Suprapubic skin (tissue), 4 donors: ENCODE data around the gene ACADS. TPM values are rescaled to one million over a fixed set of nuclear protein-coding genes. Genes with fewer than 3 reads are reported as not detected.

Experiments
- DNase-seq, 2 donors: peaks; one replicate each; pipeline ENCODE4 v3.0.0-alpha.2; 2019; ENCODE audit warnings: low spot score in 2 of 2
- H3K27ac ChIP-seq: fragments of 200-600 bp; sonication (generic); one replicate; pipeline ENCODE4 v1.5.1; 2019
- H3K27me3 ChIP-seq: fragments of 200-600 bp; sonication (generic); one replicate; pipeline ENCODE4 v1.5.1; 2019
- H3K36me3 ChIP-seq: fragments of 200-600 bp; sonication (generic); one replicate; pipeline ENCODE4 v1.5.1; 2019
- H3K4me1 ChIP-seq: fragments of 200-600 bp; sonication (generic); one replicate; pipeline ENCODE4 v1.5.1; 2019
- H3K4me3 ChIP-seq: fragments of 200-600 bp; sonication (generic); one replicate; pipeline ENCODE4 v1.5.1; 2019; ENCODE audit warnings: mild to moderate bottlenecking
- H3K9me3 ChIP-seq: fragments of 200-600 bp; sonication (generic); one replicate; pipeline ENCODE4 v1.5.1; 2019
- CTCF ChIP-seq, 2 donors: fragments of 200-600 bp in 1 of 2; fragments of 450-650 bp in 1 of 2; sonication (generic) in 1 of 2; IDR thresholded peaks; one replicate each; pipeline ENCODE4 v1.5.1; 2016 to 2019; ENCODE audit warnings: antibody characterized with exemption in 2 of 2, mild to moderate bottlenecking in 1 of 2, moderate library complexity in 1 of 2
- EP300 ChIP-seq: sonication (generic); formaldehyde crosslinking; IDR thresholded peaks from one replicate; pipeline ENCODE4 v1.6.1; 2017; ENCODE audit warnings: antibody characterized with exemption
- POLR2A ChIP-seq, 2 donors: fragments of 450-650 bp; IDR thresholded peaks; one replicate each; pipeline ENCODE4 v1.6.1; 2017; ENCODE audit warnings: antibody characterized with exemption in 2 of 2, mild to moderate bottlenecking in 2 of 2, moderate library complexity in 2 of 2
- POLR2AphosphoS5 ChIP-seq, 3 donors: sonication (generic); formaldehyde crosslinking; IDR thresholded peaks; one replicate each; pipeline ENCODE4 v1.6.1; 2017; ENCODE audit warnings: antibody characterized with exemption in 3 of 3
- WGBS: methylation state at CpG from one replicate; pipeline ENCODE4 v1.1.5; 2018; 5-methylcytosine and 5-hydroxymethylcytosine counted together
- total RNA-seq, 4 donors: library from RNA; depleted of rRNA; stranded (reverse); fragments of >200 nt; gene quantifications; one replicate each; pipeline ENCODE4 v1.1.0, GENCODE V29; 2016

The ACADS gene
- total RNA-seq, 4 donors from 2014 or later, result 19.6 to 27.6 (median 24.4) TPM

GRCh38 chr12:120762086-120762485 is 36.5 kb downstream of the ACADS start:
- peaks cover 54% of the 10 kb centered on the region for H3K36me3 ChIP-seq
- TF ChIP-seq CTCF (IDR thresholded peaks at IDR 0.05) (no peak), EP300 (no peak), POLR2AphosphoS5 (IDR thresholded peaks at IDR 0.05) (no peak)
- WGBS, result 55% methylated on average over 6 of the region's 6 CpGs
- DNase-seq, result no peak
- H3K27me3 ChIP-seq, result no peaks in the 10 kb centered on the region
- H3K9me3 ChIP-seq, result no peaks in the 10 kb centered on the region
- peaks cover 20% of the 10 kb centered on the region for H3K4me1 ChIP-seq
- peak overlapping the region; percentile 77 for H3K27ac ChIP-seq
- H3K4me3 ChIP-seq, result no peak overlapping the region

GRCh38 chr12:120763250-120763649 is 37.6 kb downstream of the ACADS start:
- Histone ChIP-seq H3K36me3 (peaks cover 66% of the 10 kb centered on the region), H3K9me3 (no peaks in the 10 kb centered on the region), H3K27me3 (no peaks in the 10 kb centered on the region), H3K4me1 (peaks cover 20% of the 10 kb centered on the region), H3K27ac (no peak overlapping the region), H3K4me3 (no peak overlapping the region)
- no peak for DNase-seq
- no peak for TF ChIP-seq EP300
- TF ChIP-seq CTCF (IDR thresholded peaks at IDR 0.05), result no peak
- TF ChIP-seq POLR2AphosphoS5 (IDR thresholded peaks at IDR 0.05), result no peak
- no peak for TF ChIP-seq POLR2A (IDR thresholded peaks at IDR 0.05)
- 69% methylated on average over 3 of the region's 3 CpGs for WGBS

- TF ChIP-seq POLR2AphosphoS5 (IDR thresholded peaks at IDR 0.05) (no peak), EP300 (no peak)
- H3K4me3 ChIP-seq, result no peak overlapping the region
- no peaks in the 10 kb centered on the region for H3K27me3 ChIP-seq
- peaks cover 20% of the 10 kb centered on the region for H3K4me1 ChIP-seq
- no peak for DNase-seq
- H3K9me3 ChIP-seq, result no peaks in the 10 kb centered on the region
- peaks cover 80% of the 10 kb centered on the region for H3K36me3 ChIP-seq
- no peak overlapping the region for H3K27ac ChIP-seq
- 91% methylated on average over 9 of the region's 9 CpGs for WGBS
Observed at GRCh38 chr12:120764816-120765215, 39.2 kb downstream of the ACADS start.

- H3K4me1 ChIP-seq, result peaks cover 10% of the 10 kb centered on the region
- WGBS, result 96% methylated on average over 4 of the region's 5 CpGs
- TF ChIP-seq POLR2A (IDR thresholded peaks at IDR 0.05), result no peak
- TF ChIP-seq EP300, result no peak
- no peak for TF ChIP-seq POLR2AphosphoS5 (IDR thresholded peaks at IDR 0.05)
- TF ChIP-seq CTCF (IDR thresholded peaks at IDR 0.05), result no peak
- peaks cover 90% of the 10 kb centered on the region for H3K36me3 ChIP-seq
- no peaks in the 10 kb centered on the region for H3K9me3 ChIP-seq
- no peaks in the 10 kb centered on the region for H3K27me3 ChIP-seq
- no peak overlapping the region for H3K27ac ChIP-seq
- DNase-seq, result no peak
- no peak overlapping the region for H3K4me3 ChIP-seq
Observed at GRCh38 chr12:120766566-120766965, 40.9 kb downstream of the ACADS start.

- H3K9me3 ChIP-seq, result no peaks in the 10 kb centered on the region
- H3K36me3 ChIP-seq, result peaks cover 94% of the 10 kb centered on the region
- peaks cover 2% of the 10 kb centered on the region for H3K4me1 ChIP-seq
- no peak overlapping the region for H3K4me3 ChIP-seq
- no peak overlapping the region for H3K27ac ChIP-seq
- DNase-seq, result no peak
- H3K27me3 ChIP-seq, result no peaks in the 10 kb centered on the region
- TF ChIP-seq EP300, result no peak
- no peak for TF ChIP-seq POLR2AphosphoS5 (IDR thresholded peaks at IDR 0.05)
- TF ChIP-seq POLR2A (IDR thresholded peaks at IDR 0.05), result no peak
- TF ChIP-seq CTCF (IDR thresholded peaks at IDR 0.05), result no peak
- WGBS, result 79% methylated on average over 11 of the region's 11 CpGs
Observed at GRCh38 chr12:120767071-120768024, 41.7 kb downstream of the ACADS start.
